Esophagus muscularis mucosa (tissue), 4 donors: ENCODE results near the gene GOLGA6B. TPM values are rescaled to one million over a fixed set of nuclear protein-coding genes. Genes with fewer than 3 reads are reported as not detected.

Source experiments
- small RNA-seq, 3 donors: library from RNA; depleted of rRNA; stranded (forward); fragments of <200 nt; gene quantifications; one replicate each; pipeline ENCODE3, GENCODE V24; 2016
- total RNA-seq, 4 donors: library from RNA; depleted of rRNA; stranded (reverse); fragments of >200 nt; gene quantifications; one replicate each; pipeline versions ENCODE4 v1.1.0 to v1.2.1, GENCODE V29; 2016

Gene GOLGA6B
- total RNA-seq, 4 donors from 2014 or later: not detected

Small RNA genes lying within 50 kb of the gene (small RNA-seq; reads per million reads assigned to genes)
- gene RN7SL853P: 0 reads per million in 3 donors

Other genes with a start within 250 kb of the GOLGA6B start
- 10 to 100 TPM; 37.4 to 59.9 (median 43.3) TPM for gene ARIH1, start 180.4 kb upstream of the GOLGA6B start, total RNA-seq
- not detected for gene HIGD2B, start 31.5 kb downstream of the GOLGA6B start, total RNA-seq
- 10 to 100 TPM; 13.9 to 27.9 (median 19.0) TPM for gene BBS4, start 31.5 kb downstream of the GOLGA6B start, total RNA-seq
- gene ADPGK, start 129.1 kb downstream of the GOLGA6B start, total RNA-seq: 10 to 100 TPM; 20.2 to 37.4 (median 22.3) TPM